NB4 (cell line): ENCODE data around the gene AP2A2.

ENCODE experiments used
- DNase-seq: peaks from one replicate; pipeline ENCODE4 v3.0.0; 2010; ENCODE audit warnings: low read depth
- H3K4me3 ChIP-seq: one replicate; pipeline ENCODE4 v1.5.1; 2011; ENCODE audit warnings: mild to moderate bottlenecking, low read depth, low read length, moderate library complexity
- CTCF ChIP-seq: IDR thresholded peaks from one replicate; pipeline ENCODE4 v1.5.1; 2012; ENCODE audit warnings: low read depth, low read length
- MAX ChIP-seq: IDR thresholded peaks from 2 replicates; pipeline ENCODE4 v1.6.1; 2011; ENCODE audit warnings: low read depth, low read length
- MYC ChIP-seq: IDR thresholded peaks from 2 replicates; pipeline ENCODE4 v1.6.1; 2011; ENCODE audit warnings: low read depth, low read length
- POLR2A ChIP-seq: IDR thresholded peaks from 2 replicates; pipeline ENCODE4 v1.6.1; 2011; ENCODE audit warnings: mild to moderate bottlenecking; ENCODE audit not compliant: insufficient read length; ENCODE audit errors: extremely low read depth

AP2A2 gene

DNA sequence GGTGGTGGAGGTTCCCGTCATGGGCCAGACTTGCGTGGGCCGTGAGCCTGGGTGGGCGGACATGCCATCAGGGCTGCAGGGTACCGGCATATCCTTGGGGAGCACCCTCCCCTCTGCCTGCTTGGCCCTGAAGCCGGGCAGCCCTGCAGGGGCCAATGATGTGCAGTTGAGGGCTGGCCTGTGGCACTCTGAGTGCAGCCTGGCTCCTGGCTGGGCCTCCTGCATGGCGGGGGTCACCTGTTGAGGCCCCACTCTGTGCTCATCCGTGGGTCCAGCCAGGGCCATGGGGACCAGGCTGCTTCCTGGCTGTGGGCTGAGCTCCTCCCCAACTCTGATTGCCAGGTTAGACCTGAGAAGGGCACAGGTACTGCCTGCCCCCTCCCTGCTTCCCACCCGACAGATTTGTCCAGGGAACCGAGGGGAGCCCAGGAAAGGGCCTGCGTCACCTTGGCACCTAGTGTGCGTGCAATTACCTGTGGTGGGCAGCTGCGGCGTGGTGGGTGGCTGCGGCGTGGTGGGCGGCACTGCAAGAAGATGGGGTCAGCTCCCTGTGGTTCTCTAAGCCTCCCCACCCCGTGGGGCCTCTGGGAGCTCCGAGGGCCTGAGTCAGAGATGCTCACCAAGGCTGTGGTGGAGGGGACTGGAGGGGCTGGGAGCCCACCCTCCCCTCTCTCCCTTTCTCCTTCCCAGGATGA, 94.7 kb downstream of the AP2A2 start:
- TF ChIP-seq MYC: no peak
- no peak for TF ChIP-seq POLR2A
- TF ChIP-seq CTCF: no peak
- no peak for TF ChIP-seq MAX
- no peak for DNase-seq
- no peak overlapping the region for H3K4me3 ChIP-seq

DNA sequence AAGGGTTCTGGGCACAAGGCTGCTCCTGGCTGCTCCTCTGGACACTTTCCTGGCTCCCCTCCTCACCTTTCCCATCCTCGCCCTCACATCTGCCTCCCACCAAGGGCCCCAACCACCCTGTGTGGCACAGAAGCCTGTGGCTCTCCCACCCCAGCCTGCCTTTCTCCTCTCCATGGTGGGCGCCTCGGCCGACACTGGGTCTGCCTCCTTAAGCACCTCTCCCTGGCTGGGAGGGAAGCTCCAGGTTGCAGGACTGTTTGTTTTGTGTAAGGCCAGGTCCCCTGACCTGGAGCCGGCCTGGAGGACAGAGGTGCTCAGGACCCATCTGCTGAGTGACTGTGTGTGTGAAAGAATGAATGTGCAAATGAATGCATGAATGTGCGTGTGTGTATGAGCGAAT, 96.7 kb downstream of the AP2A2 start:
- no peak overlapping the region for H3K4me3 ChIP-seq
- no peak for DNase-seq
- TF ChIP-seq POLR2A: no peak
- TF ChIP-seq MAX: no peak
- no peak for TF ChIP-seq CTCF

DNA sequence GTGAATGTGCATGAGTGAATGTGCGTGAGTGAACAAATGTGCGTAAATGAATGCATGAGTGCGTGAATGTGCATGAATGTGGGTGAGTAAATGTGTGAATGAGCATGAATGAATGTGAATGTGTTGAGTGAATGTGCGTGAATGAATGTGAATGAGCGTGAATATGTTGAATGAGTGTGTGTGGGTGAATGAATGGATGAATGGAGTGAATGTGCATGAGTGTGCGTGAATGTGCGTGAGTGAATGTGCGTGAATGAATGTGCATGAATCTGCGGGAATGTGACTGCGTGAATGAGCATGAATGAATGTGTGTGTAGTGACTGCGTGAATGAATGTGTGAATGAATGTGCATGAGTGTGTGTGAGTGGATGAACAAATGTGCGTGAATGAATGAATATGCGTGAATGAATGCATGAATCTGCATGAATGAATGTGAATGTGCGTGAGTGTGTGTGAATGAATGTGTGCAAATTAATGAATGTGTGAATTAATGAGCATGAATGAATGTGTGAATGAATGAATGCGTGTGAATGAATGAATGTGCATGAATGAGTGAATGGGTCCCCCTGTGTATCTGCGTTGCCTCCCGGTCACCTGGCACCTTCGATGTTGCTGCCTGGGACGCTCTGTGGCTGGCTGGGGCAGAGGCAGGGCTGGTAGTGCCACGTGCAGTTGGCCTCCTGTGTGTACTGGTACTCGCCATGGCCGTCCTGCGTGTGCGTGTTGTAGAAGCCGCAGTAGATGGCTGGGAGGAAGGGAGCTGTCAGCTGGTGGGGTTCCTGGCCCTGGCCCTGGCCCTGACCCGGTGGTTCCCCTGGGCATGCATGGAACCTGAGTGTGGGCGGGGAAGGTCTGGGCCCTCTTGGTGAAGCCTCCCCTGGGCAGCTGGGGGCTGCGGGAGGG, 97.5 kb downstream of the AP2A2 start:
- no peak for TF ChIP-seq MYC
- TF ChIP-seq MAX: no peak
- DNase-seq: no peak
- H3K4me3 ChIP-seq: no peak overlapping the region

GRCh38 chr11:1023811-1024596, 98.3 kb downstream of the AP2A2 start:
- no peak for DNase-seq
- no peak overlapping the region for H3K4me3 ChIP-seq
- no peak for TF ChIP-seq CTCF
- TF ChIP-seq MAX: no peak
- TF ChIP-seq POLR2A: no peak

- DNase-seq: no peak
- TF ChIP-seq MYC (no peak), POLR2A (no peak), CTCF (no peak), MAX (no peak)
- H3K4me3 ChIP-seq: no peak overlapping the region
These were observed 99.1 kb downstream of the AP2A2 start for GRCh38 chr11:1024597-1025409.
